Measurements from ENCODE around the gene VAT1L. TPM values are rescaled to one million over a fixed set of nuclear protein-coding genes. Genes with fewer than 3 reads are reported as not detected.

VAT1L gene
- total RNA-seq, 1 experiment from 2014 or later = 33.8 TPM

- no peak overlapping the region for H2AFZ ChIP-seq (ENCODE audit: low read length)
- H3K79me1 ChIP-seq (ENCODE audit: insufficient read depth, low read depth, low read length, poor library complexity, severe bottlenecking) = no peaks in the 10 kb centered on the region
- WGBS (ENCODE audit: extremely low coverage, insufficient read length, low lambda C conversion rate) = no CpG with 5 or more reads among the region's 1 CpG
- H2BK5ac ChIP-seq (ENCODE audit: insufficient read length, low read length) = no peak overlapping the region
- H3K18ac ChIP-seq (ENCODE audit: insufficient read length, low read depth, low read length) = no peak overlapping the region
- no peak overlapping the region for H3K4ac ChIP-seq (ENCODE audit: low read depth, low read length)
- no peak overlapping the region for H3K27ac ChIP-seq (ENCODE audit: insufficient read length, low read depth, low read length)
- H3K56ac ChIP-seq (ENCODE audit: insufficient read length, low read depth, low read length) = no peak overlapping the region
- DNase-seq = no peak
- Mint-ChIP-seq H3K4me3 (no peak overlapping the region), H3K4me1 (peaks cover 0 to 6% of the 10 kb centered on the region in 2 experiments; a peak in 1 of 4 replicates), H3K36me3 (ENCODE audit: insufficient read depth in 1 of 3, low read depth in 3 of 3) (peaks cover 36 to 38% (median 38%) of the 10 kb centered on the region in 3 experiments), H3K27ac (no peak overlapping the region), H3K27me3 (ENCODE audit: low read depth) (no peaks in the 10 kb centered on the region), H3K9me3 (peaks cover 20 to 30% of the 10 kb centered on the region in 2 experiments)
- no peaks in the 10 kb centered on the region for H4K20me1 ChIP-seq (ENCODE audit: control insufficient read depth, insufficient read depth, insufficient read length)
- no peaks in the 10 kb centered on the region for H3K79me2 ChIP-seq (ENCODE audit: insufficient read depth, low read length)
- no peak overlapping the region for H2AK5ac ChIP-seq (ENCODE audit: insufficient read length, low read length)
- H3K14ac ChIP-seq (ENCODE audit: insufficient read depth, low read length) = no peak overlapping the region
- H2BK12ac ChIP-seq (ENCODE audit: insufficient read length, low read depth, low read length) = no peak overlapping the region
- H3K4me1 ChIP-seq (ENCODE audit: insufficient read depth, low read length) = no peaks in the 10 kb centered on the region
- no peak overlapping the region for H4K91ac ChIP-seq (ENCODE audit: insufficient read length, low read depth, low read length)
- H2BK15ac ChIP-seq (ENCODE audit: low read depth, low read length) = no peak overlapping the region
- H3K27me3 ChIP-seq (ENCODE audit: insufficient read depth, low read length) = no peaks in the 10 kb centered on the region
- TF ChIP-seq CTCF (conservative IDR thresholded peaks at IDR 0.05) = no peak
- no peak overlapping the region for H4K5ac ChIP-seq (ENCODE audit: insufficient read length, low read depth, low read length)
- no peak overlapping the region for H3K23ac ChIP-seq (ENCODE audit: insufficient read length, low read depth, low read length)
- H2BK20ac ChIP-seq (ENCODE audit: low read depth, low read length, poor library complexity, severe bottlenecking) = no peak overlapping the region
- H3K9ac ChIP-seq (ENCODE audit: extremely low read depth, insufficient read length, low read length) = no peak overlapping the region
- H3K4me2 ChIP-seq (ENCODE audit: insufficient read depth, insufficient read length, low read length) = no peak overlapping the region
- H4K8ac ChIP-seq (replicated peaks; ENCODE audit: insufficient read length, low read depth, low read length) = no peak overlapping the region
- no peak overlapping the region for H2BK120ac ChIP-seq (ENCODE audit: low read depth, low read length, poor library complexity, severe bottlenecking)
- no peak overlapping the region for H3T11ph ChIP-seq (ENCODE audit: low read length)
- H3K23me2 ChIP-seq (ENCODE audit: insufficient read length, low read depth, low read length, poor library complexity, severe bottlenecking) = no peaks in the 10 kb centered on the region
- H3K9me3 ChIP-seq (ENCODE audit: control insufficient read depth, low read depth, low read length) = peaks cover 9% of the 10 kb centered on the region
Measured at GRCh38 chr16:77807021-77807420, 18.7 kb downstream of the VAT1L start.

Data from H9 (cell line).